Right lobe of liver (tissue), 4 donors: ENCODE data around the gene NEK4.

Source experiments
- CTCF ChIP-seq, 4 donors: fragments of 200-600 bp in 3 of 4; fragments of 450-650 bp in 1 of 4; IDR thresholded peaks; one replicate each; pipeline versions ENCODE4 v1.5.1 to v1.8.0; 2016 to 2022; ENCODE audit warnings: antibody characterized with exemption in 4 of 4, mild to moderate bottlenecking in 2 of 4
- POLR2A ChIP-seq: fragments of 450-650 bp; IDR thresholded peaks from one replicate; pipeline ENCODE4 v1.6.1; 2017; ENCODE audit warnings: antibody characterized with exemption, mild to moderate bottlenecking
- donor health status: DM: no; HTN: no; CAD: no.
- donor health status: DM: no; HTN: no; CAD: no.
- donor health status: DM: no; HTN: yes; CAD: no.

- TF ChIP-seq POLR2A = no peak
- TF ChIP-seq CTCF (IDR thresholded peaks at IDR 0.05) = no peak
Observed at GRCh38 chr3:52819936-52820335, 49.2 kb upstream of the NEK4 start.
